Left lung (tissue), 10 donors: ENCODE results near the gene DNMT1. TPM values are rescaled to one million over a fixed set of nuclear protein-coding genes. Genes with fewer than 3 reads are reported as not detected.

Experiments used
- ATAC-seq: fragments of 200-7000 bp; cut with Tn5 transposase; one replicate; pipeline ENCODE4 v1.9.1; 2020; ENCODE audit warnings: moderate library complexity
- DNase-seq, 4 donors: peaks; one replicate each; pipeline ENCODE4 v3.0.0-alpha.2; 2013 to 2020
- H3K27ac ChIP-seq, 2 donors: fragments of 200-600 bp; sonication (generic) in 1 of 2; one replicate each; pipeline versions ENCODE4 v1.5.0 to v1.8.0; 2020 to 2021
- H3K27me3 ChIP-seq, 2 donors: fragments of 200-600 bp; sonication (generic) in 1 of 2; one replicate each; pipeline versions ENCODE4 v1.5.0 to v1.8.0; 2020 to 2021
- H3K36me3 ChIP-seq, 2 donors: fragments of 200-600 bp; sonication (generic) in 1 of 2; one replicate each; pipeline versions ENCODE4 v1.5.0 to v1.8.0; 2020 to 2021
- H3K4me1 ChIP-seq, 2 donors: fragments of 200-600 bp; one replicate each; pipeline ENCODE4 v1.8.0; 2021
- H3K4me3 ChIP-seq, 2 donors: fragments of 200-600 bp; sonication (generic) in 1 of 2; one replicate each; pipeline versions ENCODE4 v1.5.0 to v1.8.0; 2020 to 2021; ENCODE audit warnings: mild to moderate bottlenecking in 1 of 2
- H3K9me3 ChIP-seq, 2 donors: fragments of 200-600 bp; sonication (generic) in 1 of 2; one replicate each; pipeline versions ENCODE4 v1.5.0 to v1.8.0; 2020 to 2021
- intact Hi-C, 2 donors: fragments of 100-400 bp; cut with DNase I; formaldehyde crosslinking; loops; one replicate each; pipeline versions ENCODE4 v1.11.2 to v1.14.2; 2022
- polyA plus RNA-seq, 6 donors: library from polyadenylated mRNA; unstranded; fragments of 120-200 nt; gene quantifications; one replicate each; pipeline ENCODE4 v1.2.1, GENCODE V29; 2013; ENCODE audit not compliant: insufficient read length in 6 of 6
- total RNA-seq, 2 donors: library from RNA; stranded (reverse); fragmentation: NEBNext Ultra II Directional; extraction: Animal tissue kit (Norgen Biotek cat#: 25700); gene quantifications; one replicate each; pipeline ENCODE4 v1.2.1, GENCODE V29; 2021
- TF ChIP-seq, protein P1 (sequence below), 2 donors: fragments of 200-600 bp; sonication (generic) in 1 of 2; IDR thresholded peaks; one replicate each; pipeline versions ENCODE4 v1.5.0 to v1.8.0; 2021; ENCODE audit warnings: antibody characterized with exemption in 2 of 2
- donor health status: DM: no; HTN: yes; CAD: no.
- donor health status: DM: no; HTN: no; CAD: no.

DNMT1 gene
- total and polyA plus RNA-seq, 8 donors: 65.1 to 191 (median 144) TPM

DNA sequence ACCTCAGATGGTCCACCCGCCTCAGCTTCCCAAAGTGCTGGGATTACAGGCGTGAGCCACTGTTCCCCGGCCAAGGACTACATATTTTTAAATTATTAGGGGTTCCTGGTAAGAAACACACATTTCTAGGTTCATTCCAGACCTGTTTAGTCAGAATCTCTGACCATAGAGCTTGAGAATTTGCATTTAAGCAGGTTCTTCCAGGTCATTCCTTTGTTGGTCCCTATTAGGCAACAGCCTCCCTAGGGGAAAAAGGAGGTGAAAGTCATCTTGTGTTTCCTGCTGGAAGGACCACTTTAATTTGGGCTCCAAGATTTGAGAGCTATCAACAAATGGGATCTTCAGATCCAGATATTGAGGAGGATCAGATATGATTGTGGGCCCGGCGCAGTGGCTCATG is 20.0 kb upstream of the DNMT1 start:
- ATAC-seq: no peak
- Histone ChIP-seq H3K27me3 (no peaks in the 10 kb centered on the region), H3K27ac (no peak overlapping the region), H3K4me1 (peaks cover 0 to 5% of the 10 kb centered on the region in 2 donors), H3K9me3 (no peaks in the 10 kb centered on the region), H3K4me3 (no peak overlapping the region), H3K36me3 (no peaks in the 10 kb centered on the region)
- no peak for DNase-seq
- TF ChIP-seq, protein P1, sequence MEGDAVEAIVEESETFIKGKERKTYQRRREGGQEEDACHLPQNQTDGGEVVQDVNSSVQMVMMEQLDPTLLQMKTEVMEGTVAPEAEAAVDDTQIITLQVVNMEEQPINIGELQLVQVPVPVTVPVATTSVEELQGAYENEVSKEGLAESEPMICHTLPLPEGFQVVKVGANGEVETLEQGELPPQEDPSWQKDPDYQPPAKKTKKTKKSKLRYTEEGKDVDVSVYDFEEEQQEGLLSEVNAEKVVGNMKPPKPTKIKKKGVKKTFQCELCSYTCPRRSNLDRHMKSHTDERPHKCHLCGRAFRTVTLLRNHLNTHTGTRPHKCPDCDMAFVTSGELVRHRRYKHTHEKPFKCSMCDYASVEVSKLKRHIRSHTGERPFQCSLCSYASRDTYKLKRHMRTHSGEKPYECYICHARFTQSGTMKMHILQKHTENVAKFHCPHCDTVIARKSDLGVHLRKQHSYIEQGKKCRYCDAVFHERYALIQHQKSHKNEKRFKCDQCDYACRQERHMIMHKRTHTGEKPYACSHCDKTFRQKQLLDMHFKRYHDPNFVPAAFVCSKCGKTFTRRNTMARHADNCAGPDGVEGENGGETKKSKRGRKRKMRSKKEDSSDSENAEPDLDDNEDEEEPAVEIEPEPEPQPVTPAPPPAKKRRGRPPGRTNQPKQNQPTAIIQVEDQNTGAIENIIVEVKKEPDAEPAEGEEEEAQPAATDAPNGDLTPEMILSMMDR (IDR thresholded peaks at IDR 0.05): no peak
- intact Hi-C loops: no loop called here

- Histone ChIP-seq H3K9me3 (peaks cover 0 to 5% of the 10 kb centered on the region in 2 donors), H3K27ac (no peak overlapping the region), H3K4me3 (no peak overlapping the region), H3K36me3 (no peaks in the 10 kb centered on the region), H3K4me1 (peaks cover 0 to 3% of the 10 kb centered on the region in 2 donors), H3K27me3 (no peaks in the 10 kb centered on the region)
- TF ChIP-seq, protein P1 (IDR thresholded peaks at IDR 0.05): no peak
- intact Hi-C loops: no loop called here
- DNase-seq (no peak), ATAC-seq (no peak)
Observed at GRCh38 chr19:10211691-10212090, 16.9 kb upstream of the DNMT1 start.

- intact Hi-C loops: no loop called here
- Histone ChIP-seq H3K27ac (no peak overlapping the region), H3K27me3 (no peaks in the 10 kb centered on the region), H3K4me3 (no peak overlapping the region), H3K4me1 (peaks cover 0 to 3% of the 10 kb centered on the region in 2 donors), H3K36me3 (no peaks in the 10 kb centered on the region), H3K9me3 (peaks cover 0 to 5% of the 10 kb centered on the region in 2 donors)
- TF ChIP-seq, protein P1 (IDR thresholded peaks at IDR 0.05): no peak
- DNase-seq (no peak), ATAC-seq (no peak)
Observed at GRCh38 chr19:10211061-10211460, 16.3 kb upstream of the DNMT1 start.

- H3K27ac ChIP-seq: no peak overlapping the region
- no peak for ATAC-seq
- H3K36me3 ChIP-seq: no peaks in the 10 kb centered on the region
- intact Hi-C loops: no loop called here
- TF ChIP-seq, protein P1 (IDR thresholded peaks at IDR 0.05): no peak
- no peak overlapping the region for H3K4me3 ChIP-seq
- peaks cover 0 to 5% of the 10 kb centered on the region in 2 donors for H3K9me3 ChIP-seq
- DNase-seq: no peak
- peaks cover 0 to 3% of the 10 kb centered on the region in 2 donors for H3K4me1 ChIP-seq
- H3K27me3 ChIP-seq: no peaks in the 10 kb centered on the region
Observed at GRCh38 chr19:10209315-10209714, 14.6 kb upstream of the DNMT1 start.

- H3K36me3 ChIP-seq: no peaks in the 10 kb centered on the region
- H3K27me3 ChIP-seq: no peaks in the 10 kb centered on the region
- H3K4me3 ChIP-seq: no peak overlapping the region
- intact Hi-C loops: no loop called here
- DNase-seq (no peak), ATAC-seq (no peak)
- peaks cover 0 to 5% of the 10 kb centered on the region in 2 donors for H3K9me3 ChIP-seq
- TF ChIP-seq, protein P1 (IDR thresholded peaks at IDR 0.05): no peak
- H3K4me1 ChIP-seq: peaks cover 0 to 3% of the 10 kb centered on the region in 2 donors
- H3K27ac ChIP-seq: no peak overlapping the region
Observed at GRCh38 chr19:10207026-10207425, 12.3 kb upstream of the DNMT1 start.
